NCI-H146 treated with DMSO at 0.1 percent for 48 hours (cell line): ENCODE results near the gene PCNA.

Experiments used
- DNase-seq: peaks from one replicate; lab custom pipeline; 2025; ENCODE audit not compliant: unreplicated experiment; lab: John Stamatoyannopoulos, UW

PCNA gene

DNA sequence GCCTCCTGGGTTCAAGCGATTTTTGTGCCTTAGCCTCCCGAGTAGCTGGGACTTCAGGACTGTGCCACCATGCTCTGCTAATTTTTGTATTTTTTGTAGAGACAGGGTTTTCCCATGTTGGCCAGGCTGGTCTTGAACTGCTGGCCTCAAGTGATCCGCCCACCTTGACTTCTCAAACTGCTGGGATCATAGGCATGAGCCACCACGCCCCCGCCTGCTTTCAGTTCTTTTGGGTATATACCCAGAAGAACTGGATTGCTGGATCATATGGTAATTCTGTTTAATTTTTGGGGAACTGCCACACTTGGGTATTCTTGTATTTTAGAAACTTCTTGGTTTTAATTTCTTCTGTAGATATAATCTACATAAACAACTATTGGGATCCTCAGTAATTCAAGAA lies 24.1 kb upstream of the PCNA start:
- no peak for DNase-seq

GRCh38 chr20:5141615-5142014 lies 21.9 kb upstream of the PCNA start:
- DNase-seq, result no peak

GRCh38 chr20:5140195-5140594 lies 20.4 kb upstream of the PCNA start:
- no peak for DNase-seq

DNA sequence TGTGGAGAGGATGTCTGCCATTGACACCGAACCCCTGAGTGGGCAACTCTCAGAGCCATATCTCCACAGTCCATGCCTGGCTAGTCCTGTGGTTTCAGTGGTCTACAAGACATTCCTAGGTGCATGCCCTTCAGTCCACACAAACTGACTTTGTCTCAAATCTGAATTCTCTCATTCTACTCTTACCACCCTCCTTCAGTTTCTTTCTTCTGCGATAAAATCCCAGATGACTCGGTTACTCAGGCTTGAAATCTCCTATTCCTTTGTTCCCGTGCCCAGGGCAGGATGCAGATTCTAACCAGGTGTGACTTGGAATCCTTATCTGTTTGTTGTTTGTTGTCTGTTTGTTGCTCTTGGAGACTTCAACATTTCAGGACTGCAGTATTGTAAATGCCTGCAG lies 16.3 kb upstream of the PCNA start:
- DNase-seq, result no peak

DNA sequence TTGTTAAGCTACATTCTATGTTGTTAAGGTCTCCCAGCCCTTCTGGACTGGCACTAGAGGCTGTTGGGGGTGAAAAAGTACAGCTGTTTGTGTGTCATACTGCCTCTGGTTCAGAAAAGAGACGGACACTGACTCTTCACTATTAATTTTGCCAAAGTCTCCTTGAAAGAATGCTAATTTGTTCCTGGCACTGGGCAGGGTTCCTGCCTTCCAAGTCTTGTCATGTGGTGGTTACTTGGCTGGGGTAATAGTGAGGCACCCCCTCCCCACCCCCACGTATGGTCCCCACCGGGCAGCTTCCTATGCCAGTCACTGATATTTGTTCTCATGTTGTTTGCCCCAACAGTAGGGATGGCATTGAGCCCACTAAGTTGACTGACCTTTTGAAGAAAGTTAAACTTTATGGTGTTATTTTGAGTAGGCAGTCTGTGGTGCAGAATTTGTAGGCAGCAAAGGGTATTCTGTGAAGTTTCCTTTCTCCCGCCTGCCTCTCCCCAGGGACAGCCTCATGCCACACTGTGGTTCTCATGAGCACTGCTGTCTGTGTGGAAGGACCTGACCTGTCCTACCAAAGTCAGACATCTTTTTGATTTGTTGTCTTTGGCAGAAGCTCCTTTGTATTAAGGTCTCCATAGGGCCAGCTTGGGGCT lies 15.7 kb upstream of the PCNA start:
- no peak for DNase-seq

DNA sequence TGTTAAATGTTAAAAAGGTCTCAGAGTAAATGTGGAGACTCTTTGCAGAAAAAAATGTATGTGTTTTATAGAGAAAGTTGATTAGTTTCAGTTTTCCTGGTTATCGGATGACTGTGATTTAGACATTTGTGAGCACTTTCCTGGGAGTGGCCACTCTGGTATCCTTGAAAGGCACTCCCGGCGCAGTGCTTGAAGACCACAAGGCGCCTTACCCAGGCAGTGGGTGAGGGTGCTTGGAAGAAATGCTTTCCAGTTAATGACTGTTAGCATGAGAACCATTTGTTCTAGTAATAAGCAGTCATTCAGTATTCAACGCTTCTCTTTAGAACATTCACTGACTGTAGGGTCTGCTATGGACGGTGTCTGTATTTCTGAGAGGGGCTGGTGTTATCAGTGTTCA lies 14.2 kb upstream of the PCNA start:
- no peak for DNase-seq

DNA sequence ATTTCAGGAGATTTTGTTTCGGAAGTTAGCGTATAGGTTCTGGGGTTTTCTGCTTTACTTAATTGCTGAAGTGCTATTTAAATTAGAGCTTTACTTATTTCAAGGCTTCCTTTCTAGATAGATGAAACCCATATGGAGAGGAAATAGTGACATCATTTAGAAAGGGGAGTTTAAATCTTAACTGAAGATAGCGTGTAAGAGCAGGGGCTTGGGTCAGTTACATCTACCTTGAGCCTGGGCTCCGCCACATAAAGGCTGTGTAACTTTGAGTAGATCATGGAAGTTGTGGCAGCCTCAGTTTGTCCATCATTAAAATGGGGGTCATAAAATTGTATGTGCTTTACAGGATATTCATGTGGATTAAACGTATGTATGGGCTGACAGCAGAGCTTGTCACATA lies 11.7 kb upstream of the PCNA start:
- no peak for DNase-seq

GRCh38 chr20:5128886-5129285 lies 9.1 kb upstream of the PCNA start:
- DNase-seq, result no peak

DNA sequence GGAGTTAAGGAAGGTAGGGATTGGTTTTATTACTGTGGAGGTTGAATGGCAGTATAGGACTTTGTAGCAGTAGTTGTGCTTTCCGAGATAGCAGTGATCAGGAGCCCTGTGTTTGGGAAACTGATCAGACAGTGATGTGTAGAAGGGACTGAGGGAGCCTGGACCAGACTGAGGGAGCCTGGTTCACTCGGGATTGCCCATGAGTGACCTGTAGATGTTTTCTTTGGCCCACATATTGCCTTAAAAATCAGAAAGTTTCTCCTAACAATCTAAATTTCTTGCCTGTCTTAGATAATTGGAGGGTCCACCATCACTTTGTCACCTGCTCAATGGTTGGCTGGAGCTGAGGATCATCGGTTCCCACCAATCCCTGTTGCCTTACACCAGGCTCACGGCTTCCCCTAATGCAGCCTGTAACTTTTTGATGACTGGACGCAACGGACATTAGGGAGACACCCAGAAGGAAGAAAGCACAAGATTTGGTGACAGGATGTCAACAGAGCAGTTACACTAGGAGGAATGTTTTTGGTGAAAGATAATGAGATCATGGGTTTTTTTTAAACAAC lies 8.2 kb upstream of the PCNA start:
- no peak for DNase-seq

DNA sequence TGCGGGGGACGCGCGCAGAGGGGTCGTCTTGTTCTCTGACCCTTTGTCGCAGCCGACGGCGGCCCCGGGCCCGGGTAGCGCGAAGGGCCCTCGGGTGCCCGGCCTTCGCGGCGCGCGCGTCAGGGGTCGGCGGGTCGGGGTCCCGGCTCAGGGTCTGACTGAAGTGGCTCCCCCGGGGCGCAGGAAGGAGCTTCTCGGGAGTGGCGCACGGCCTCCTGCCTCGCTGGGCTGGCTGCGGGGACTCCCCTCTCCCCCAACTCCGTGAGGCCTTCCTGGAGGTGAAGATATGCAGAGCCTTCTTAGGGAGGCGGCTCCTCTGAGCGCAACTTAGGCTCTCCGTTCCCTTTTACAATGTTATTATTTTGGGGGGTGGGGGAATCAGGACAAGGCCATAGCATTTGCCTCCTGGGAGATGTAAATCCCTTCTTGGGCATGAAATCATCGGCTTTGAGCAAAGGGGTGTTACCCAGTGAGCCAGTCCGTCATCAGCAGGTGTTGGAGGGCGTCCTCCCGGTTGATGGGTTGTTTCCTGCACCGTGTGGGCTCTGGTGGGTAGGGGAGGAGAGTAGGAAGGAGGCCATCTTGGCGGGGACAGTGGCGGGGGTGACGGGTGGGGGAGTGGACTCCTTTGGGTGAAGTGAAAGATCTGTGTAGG lies 7.6 kb upstream of the PCNA start:
- peak; percentile 67 for DNase-seq

DNA sequence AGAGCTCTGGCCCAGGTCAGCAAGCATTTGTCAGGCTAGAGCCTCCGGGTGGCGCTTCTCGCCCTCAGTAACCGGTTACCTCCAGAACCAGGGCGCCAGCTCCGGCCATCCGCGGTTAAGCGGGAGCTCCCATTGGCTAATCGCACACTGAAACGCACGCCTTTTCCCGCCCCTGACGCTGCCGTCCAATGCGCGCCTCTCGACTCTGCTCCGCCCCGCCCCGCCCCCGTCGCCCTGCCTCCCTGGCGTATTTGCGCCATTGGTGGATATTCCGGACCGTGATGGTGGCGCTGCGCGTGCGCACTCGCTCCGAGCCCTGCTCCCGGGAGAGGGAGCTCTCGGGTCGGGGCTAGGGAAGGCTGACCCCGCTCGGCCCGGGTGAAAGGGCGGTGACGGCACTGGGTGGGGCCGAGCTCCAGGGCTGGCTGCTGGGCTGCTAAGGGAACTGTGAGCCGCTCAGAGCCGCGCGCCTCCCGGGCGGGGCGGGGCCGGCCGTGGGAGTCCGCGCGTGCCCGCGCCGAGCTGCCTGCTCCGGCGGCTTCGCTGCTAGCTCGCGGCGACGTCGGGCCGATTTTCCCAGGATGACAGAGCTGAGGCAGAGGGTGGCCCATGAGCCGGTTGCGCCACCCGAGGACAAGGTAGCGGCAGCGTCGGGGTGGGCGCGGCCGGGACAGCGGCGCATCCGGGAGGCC lies 6.9 kb upstream of the PCNA start, which contains the start of gene CDS2:
Gene CDS2, plus strand, starts transcription at position 497 of the 692 bp plus-strand sequence. Its CDS starts 85 bp downstream, at position 582.
- DNase-seq, result peak; percentile 98

GRCh38 chr20:5122873-5123260 lies 3.1 kb upstream of the PCNA start:
- no peak for DNase-seq

DNA sequence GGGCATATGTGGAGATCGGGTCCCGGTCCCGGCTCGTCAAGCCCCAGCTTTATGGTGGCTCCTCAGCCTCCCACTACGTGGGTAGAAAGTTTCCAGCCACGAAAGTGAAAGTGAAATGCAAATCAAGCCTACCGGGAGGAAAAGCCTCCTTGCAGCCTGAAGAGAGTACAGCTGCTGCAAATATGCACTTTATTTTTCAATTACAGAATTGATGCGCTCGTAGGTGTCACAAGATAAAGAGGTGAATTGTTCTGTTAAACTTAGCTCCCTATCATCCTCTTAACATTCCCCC lies 373 bp upstream of the PCNA start:
- no peak for DNase-seq

GRCh38 chr20:5119143-5119434 lies 669 bp downstream of the PCNA start:
- DNase-seq, result no peak

DNA sequence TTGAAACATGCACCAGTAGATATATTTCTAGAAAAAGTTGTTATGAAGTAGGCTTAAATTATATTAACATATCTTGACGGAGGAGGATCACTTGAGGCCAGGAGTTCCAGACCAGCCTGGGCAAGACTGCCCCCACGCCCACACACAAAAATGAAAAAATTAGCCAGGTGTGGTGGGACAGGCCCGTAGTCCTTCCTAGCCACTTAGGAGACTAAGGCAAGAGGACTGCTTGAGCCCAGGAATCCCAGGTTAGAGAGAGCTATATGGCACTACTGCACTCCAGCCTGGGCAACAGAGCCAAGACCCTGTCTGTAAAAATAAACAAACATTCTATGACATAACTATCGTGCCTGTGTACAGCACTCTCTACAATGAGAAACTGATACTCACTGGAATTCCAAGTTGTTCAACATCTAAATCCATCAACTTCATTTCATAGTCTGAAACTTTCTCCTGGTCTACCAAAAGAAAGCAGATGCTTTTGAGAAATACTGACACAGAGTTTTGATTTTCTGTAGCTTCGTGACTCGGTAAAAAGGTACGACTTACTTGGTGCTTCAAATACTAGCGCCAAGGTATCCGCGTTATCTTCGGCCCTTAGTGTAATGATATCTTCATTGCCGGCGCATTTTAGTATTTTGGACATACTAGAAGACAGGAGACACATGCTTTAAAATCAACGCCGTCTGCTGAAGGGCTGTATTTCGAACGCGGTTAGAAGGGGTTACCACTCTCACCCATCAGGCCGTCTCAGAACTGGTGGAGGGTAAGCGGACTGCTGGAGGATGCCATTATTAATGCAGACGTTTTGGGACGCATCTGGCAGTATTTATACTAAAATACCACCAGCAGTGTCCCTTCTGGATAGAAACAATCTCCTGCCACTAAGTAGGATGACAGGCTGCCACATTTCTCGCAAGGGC lies 1.3 kb downstream of the PCNA start:
- DNase-seq, result peak; percentile 48

GRCh38 chr20:5116875-5117274 lies 2.9 kb downstream of the PCNA start:
- DNase-seq, result no peak

DNA sequence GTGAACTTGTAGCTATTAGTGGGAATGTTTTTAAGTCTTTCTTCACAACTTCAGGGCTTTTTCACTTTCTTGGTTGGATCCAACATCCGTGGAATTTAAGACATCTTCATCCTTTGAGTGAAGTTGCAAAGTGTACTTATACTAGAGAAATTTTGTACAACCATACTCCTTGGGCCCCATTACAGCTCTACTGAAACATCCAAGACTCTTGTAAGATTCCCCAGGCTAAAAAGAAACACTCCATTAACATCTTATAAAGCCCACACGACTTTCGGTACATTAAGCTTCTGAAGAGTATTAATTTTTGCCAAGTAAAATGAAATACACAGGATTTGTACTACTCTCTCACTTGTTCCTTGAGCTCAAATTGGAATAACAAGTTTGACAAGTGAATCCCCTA lies 5.4 kb downstream of the PCNA start:
- DNase-seq, result no peak

DNA sequence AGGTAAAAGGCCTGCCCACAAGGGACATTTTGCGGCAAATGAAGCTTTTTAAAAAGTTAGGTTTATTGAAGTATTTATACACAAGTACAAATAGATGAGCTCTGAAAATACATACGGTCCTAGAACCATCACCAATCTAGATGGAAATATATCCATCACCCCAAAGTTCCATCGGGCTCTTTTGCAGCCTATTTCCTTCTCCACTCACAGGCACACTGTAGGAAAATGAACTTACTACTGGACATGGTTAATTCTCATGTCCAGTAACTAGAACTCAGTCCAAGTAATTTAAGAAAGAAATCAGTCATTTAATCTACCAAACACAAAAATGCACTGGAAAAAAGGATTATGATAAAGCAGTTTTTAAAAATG lies 6.2 kb downstream of the PCNA start:
- DNase-seq, result no peak

DNA sequence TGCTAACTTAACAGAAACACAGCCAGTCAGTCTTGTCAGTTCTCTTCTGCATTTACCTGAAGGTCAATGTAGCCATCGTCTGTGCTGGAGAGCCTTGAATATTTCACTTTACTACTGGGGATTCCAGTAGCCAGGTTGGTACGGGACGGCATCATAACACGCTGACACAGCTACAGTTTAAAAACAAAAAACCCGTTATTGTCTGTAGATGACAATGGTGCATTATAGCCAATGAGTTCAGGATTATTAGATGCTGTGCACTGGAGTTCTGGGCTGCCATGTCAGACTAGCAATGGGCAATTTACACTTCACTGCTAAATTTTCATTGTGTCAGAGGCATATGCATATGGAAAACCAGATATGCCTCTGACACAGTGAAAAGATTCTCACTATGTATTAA lies 10.5 kb downstream of the PCNA start:
- no peak for DNase-seq

DNA sequence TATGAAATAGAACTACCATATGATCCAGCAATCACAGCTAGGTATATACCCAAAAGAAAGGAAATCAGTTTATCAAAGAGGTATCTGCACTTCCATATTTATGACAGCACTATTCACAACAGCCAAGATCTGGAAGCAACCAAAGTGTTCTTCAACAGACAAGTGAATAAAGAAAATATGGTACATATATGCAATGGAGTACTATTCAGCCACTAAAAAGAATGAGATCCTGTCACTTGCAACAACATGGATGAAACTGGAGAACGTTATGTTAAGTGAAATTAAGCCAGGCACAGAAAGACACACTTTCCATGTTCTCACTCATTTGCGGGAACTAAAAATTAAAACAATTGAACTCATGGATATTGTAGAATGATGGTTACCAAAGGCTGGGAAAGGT lies 15.3 kb downstream of the PCNA start:
- no peak for DNase-seq

GRCh38 chr20:5100684-5101347 lies 18.9 kb downstream of the PCNA start:
- peak; percentile 51 for DNase-seq
